Ishikawa (cell line): ENCODE measurements around the gene CD99.

ENCODE experiments used
- CEBPB ChIP-seq: IDR thresholded peaks from 2 replicates; pipeline ENCODE4 v1.6.1; 2012
- CREB1 ChIP-seq: IDR thresholded peaks from 2 replicates; pipeline ENCODE4 v1.6.1; 2012; ENCODE audit warnings: low read depth
- EGR1 ChIP-seq: IDR thresholded peaks from 2 replicates; pipeline ENCODE4 v1.6.1; 2012
- EP300 ChIP-seq: IDR thresholded peaks from 2 replicates; pipeline ENCODE4 v1.6.1; 2012; ENCODE audit warnings: borderline replicate concordance
- FOXM1 ChIP-seq: IDR thresholded peaks from 2 replicates; pipeline ENCODE4 v1.6.1; 2012; ENCODE audit warnings: low read depth, borderline replicate concordance
- MAX ChIP-seq: IDR thresholded peaks from 2 replicates; pipeline ENCODE4 v1.6.1; 2012
- NFIC ChIP-seq: IDR thresholded peaks from 2 replicates; pipeline ENCODE4 v1.6.1; 2012
- RAD21 ChIP-seq: IDR thresholded peaks from 2 replicates; pipeline ENCODE4 v1.6.1; 2012; ENCODE audit warnings: low read depth
- REST ChIP-seq: IDR thresholded peaks from 2 replicates; pipeline ENCODE4 v1.6.1; 2012; ENCODE audit warnings: low read depth, mild to moderate bottlenecking
- TAF1 ChIP-seq: IDR thresholded peaks from 2 replicates; pipeline ENCODE4 v1.6.1; 2012; ENCODE audit warnings: low read depth, mild to moderate bottlenecking
- TCF12 ChIP-seq: IDR thresholded peaks from 2 replicates; pipeline ENCODE4 v1.6.1; 2012; ENCODE audit warnings: low read depth
- TEAD4 ChIP-seq: IDR thresholded peaks from 2 replicates; pipeline ENCODE4 v1.6.1; 2012
- USF1 ChIP-seq: IDR thresholded peaks from 2 replicates; pipeline ENCODE4 v1.6.1; 2012
- YY1 ChIP-seq: IDR thresholded peaks from 2 replicates; pipeline ENCODE4 v1.6.1; 2012; ENCODE audit warnings: low read depth
- ZBTB7A ChIP-seq: IDR thresholded peaks from 2 replicates; pipeline ENCODE4 v1.6.1; 2012; ENCODE audit warnings: low read depth

Gene CD99

GRCh38 chrX:2712428-2712827, 21.3 kb downstream of the CD99 start:
- TF ChIP-seq NFIC, result no peak

GRCh38 chrX:2712890-2713840, 22.1 kb downstream of the CD99 start:
- TF ChIP-seq NFIC (no peak), EP300 (no peak), MAX (no peak), CEBPB (no peak), YY1 (no peak), TAF1 (no peak), ZBTB7A (no peak), REST (no peak), EGR1 (no peak), FOXM1 (no peak), TEAD4 (no peak), USF1 (no peak)

GRCh38 chrX:2714551-2714950, 23.5 kb downstream of the CD99 start:
- TF ChIP-seq RAD21, result no peak
- no peak for TF ChIP-seq CREB1
- TF ChIP-seq MAX, result no peak
- TF ChIP-seq TCF12, result no peak
- no peak for TF ChIP-seq TAF1
- TF ChIP-seq NFIC, result no peak
- TF ChIP-seq EGR1, result no peak
- TF ChIP-seq ZBTB7A, result no peak
- no peak for TF ChIP-seq REST
- TF ChIP-seq TEAD4, result no peak
- TF ChIP-seq CEBPB, result no peak
- TF ChIP-seq EP300, result no peak
- TF ChIP-seq FOXM1, result no peak
- TF ChIP-seq YY1, result no peak
- TF ChIP-seq USF1, result no peak

- TF ChIP-seq FOXM1 (no peak), TEAD4 (no peak), TAF1 (no peak), REST (no peak), USF1 (no peak), NFIC (no peak), CREB1 (no peak), EGR1 (no peak), ZBTB7A (no peak), MAX (no peak), EP300 (no peak), TCF12 (no peak), CEBPB (no peak), YY1 (no peak), RAD21 (no peak)
Observed at GRCh38 chrX:2715066-2715600, 24.0 kb downstream of the CD99 start.
